Duodenal mucosa (tissue), 2 donors: Measurements from ENCODE around the gene VPS39.

Experiments used
- H3K27ac ChIP-seq: one replicate; pipeline ENCODE4 v1.7.0; 2013; ENCODE audit warnings: low read depth, low read length
- H3K27me3 ChIP-seq, 2 donors: one replicate each; pipeline ENCODE4 v1.7.0; 2013; ENCODE audit warnings: low read length in 2 of 2, control low read depth in 1 of 2; ENCODE audit not compliant: insufficient read depth in 2 of 2, control insufficient read depth in 1 of 2
- H3K36me3 ChIP-seq, 2 donors: one replicate each; pipeline ENCODE4 v1.7.0; 2013; ENCODE audit warnings: low read length in 2 of 2, control low read depth in 1 of 2; ENCODE audit not compliant: insufficient read depth in 2 of 2, control insufficient read depth in 1 of 2
- H3K4me1 ChIP-seq, 2 donors: one replicate each; pipeline ENCODE4 v1.7.0; 2013; ENCODE audit warnings: low read length in 2 of 2, control low read depth in 1 of 2; ENCODE audit not compliant: insufficient read depth in 2 of 2, control insufficient read depth in 1 of 2
- H3K4me3 ChIP-seq, 2 donors: one replicate each; pipeline ENCODE4 v1.7.0; 2013; ENCODE audit warnings: low read length in 2 of 2, low read depth in 1 of 2
- H3K9ac ChIP-seq, 2 donors: one replicate each; pipeline ENCODE4 v1.7.0; 2013; ENCODE audit warnings: low read length in 2 of 2, low read depth in 1 of 2
- H3K9me3 ChIP-seq, 2 donors: one replicate each; pipeline ENCODE4 v1.7.0; 2013; ENCODE audit warnings: low read length in 2 of 2, control low read depth in 1 of 2; ENCODE audit not compliant: control insufficient read depth in 1 of 2

Gene VPS39

DNA sequence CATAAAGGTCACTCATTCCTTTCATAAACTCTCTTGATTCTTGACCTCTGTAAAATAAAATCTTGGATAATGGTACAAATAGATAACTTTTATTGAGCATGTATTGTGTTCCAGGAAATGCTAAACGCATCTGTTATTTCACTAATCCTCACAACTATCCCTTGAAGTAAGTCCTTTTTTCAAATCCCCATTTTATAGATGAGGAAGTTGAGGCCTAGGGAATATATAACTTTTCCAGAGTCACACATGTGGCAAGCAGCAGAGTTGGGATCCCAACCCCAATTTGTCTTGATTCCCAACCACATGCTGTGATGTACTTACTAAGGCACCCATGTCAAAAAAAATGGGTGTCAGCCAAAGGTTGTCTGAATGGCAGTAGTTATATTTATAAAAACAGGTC, 6.3 kb downstream of the VPS39 start:
- Histone ChIP-seq H3K27ac (no peak overlapping the region), H3K27me3 (no peaks in the 10 kb centered on the region), H3K9ac (no peak overlapping the region), H3K9me3 (no peaks in the 10 kb centered on the region), H3K4me1 (peaks cover under 1 to 7% of the 10 kb centered on the region in 2 donors), H3K4me3 (no peak overlapping the region), H3K36me3 (peaks cover 9 to 33% of the 10 kb centered on the region in 2 donors)

DNA sequence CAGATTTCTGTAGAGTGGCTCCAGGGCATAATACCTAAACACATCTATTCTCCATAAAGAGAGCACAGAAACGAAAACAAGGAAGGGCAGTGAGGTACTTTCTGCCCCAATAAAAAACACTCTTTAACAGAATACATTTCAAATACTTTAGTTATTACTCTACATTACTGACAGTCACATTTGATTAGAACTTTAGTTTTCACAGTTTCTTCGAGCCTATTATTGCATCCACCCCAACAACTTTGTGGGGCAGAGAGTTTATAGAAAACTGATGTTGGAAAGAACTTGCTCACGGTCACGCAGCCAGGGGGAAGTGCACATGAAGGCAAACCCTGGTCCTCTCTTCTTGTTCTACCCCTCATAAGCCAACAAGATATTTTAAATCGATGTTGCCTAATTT, 9.0 kb downstream of the VPS39 start:
- Histone ChIP-seq H3K27ac (no peak overlapping the region), H3K4me3 (no peak overlapping the region), H3K9me3 (no peaks in the 10 kb centered on the region), H3K27me3 (no peaks in the 10 kb centered on the region), H3K4me1 (no peaks in the 10 kb centered on the region), H3K36me3 (peaks cover 9 to 33% of the 10 kb centered on the region in 2 donors), H3K9ac (no peak overlapping the region)

DNA sequence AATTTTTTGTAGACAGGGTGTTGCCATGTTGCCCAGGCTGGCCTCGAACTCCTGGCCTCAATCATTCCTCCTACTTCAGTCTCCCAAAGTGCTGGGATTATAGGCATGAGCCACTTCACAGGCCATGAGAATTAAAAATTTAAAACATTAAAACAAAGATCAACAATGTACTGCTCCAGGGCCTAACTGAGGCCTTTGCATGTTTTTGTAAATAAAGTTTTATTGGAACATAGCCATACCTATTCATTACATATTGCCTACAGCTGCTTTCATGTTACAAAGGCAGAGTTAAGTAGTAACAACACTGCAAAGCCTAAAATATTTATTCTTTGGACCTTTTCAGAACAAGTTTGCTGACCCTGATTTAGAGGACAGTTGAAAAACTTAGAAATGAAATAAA, 9.6 kb downstream of the VPS39 start:
- Histone ChIP-seq H3K4me3 (no peak overlapping the region), H3K9ac (no peak overlapping the region), H3K27ac (no peak overlapping the region), H3K36me3 (peaks cover 9 to 28% of the 10 kb centered on the region in 2 donors), H3K27me3 (no peaks in the 10 kb centered on the region), H3K9me3 (no peaks in the 10 kb centered on the region), H3K4me1 (no peaks in the 10 kb centered on the region)

DNA sequence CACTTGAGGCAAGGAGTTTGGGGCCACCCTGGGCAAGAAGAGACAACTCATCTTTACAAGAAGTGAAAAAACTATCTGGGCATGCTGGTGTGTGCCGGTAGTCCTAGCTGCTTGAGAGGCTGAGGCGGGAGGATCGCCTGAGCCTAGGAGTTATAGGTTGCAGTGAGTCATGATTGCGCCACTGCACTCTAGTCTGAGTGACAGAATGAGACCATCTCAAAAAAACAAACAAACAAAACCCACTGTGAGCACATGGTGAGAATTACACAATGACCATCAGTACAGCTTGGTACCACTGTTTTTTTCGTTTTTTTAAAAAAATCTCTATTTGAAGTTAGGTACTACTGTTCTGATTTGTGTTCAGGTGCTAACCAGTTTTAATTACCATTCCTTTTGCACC, 13.6 kb downstream of the VPS39 start:
- Histone ChIP-seq H3K9me3 (no peaks in the 10 kb centered on the region), H3K36me3 (peaks cover 25 to 44% of the 10 kb centered on the region in 2 donors), H3K27me3 (no peaks in the 10 kb centered on the region), H3K9ac (no peak overlapping the region), H3K27ac (no peak overlapping the region), H3K4me1 (no peaks in the 10 kb centered on the region), H3K4me3 (no peak overlapping the region)

DNA sequence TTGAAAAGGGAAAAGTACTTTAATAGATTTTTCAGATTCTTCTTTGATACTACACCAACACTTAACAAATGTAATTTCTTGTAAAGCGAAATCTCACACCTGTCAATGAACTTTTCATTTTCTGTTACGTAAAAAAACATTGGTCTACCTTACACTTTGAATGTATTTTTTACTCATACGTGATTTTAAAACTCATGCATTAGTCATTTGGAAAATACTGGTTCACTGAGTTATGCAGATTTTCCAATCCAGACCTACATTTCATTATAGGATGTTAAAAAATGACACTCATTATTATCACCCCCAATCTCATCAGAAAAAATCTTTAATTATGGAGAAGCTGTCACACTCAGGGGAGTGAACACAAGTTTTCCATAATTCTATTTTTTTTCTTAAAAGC, 14.7 kb downstream of the VPS39 start:
- Histone ChIP-seq H3K27ac (no peak overlapping the region), H3K36me3 (peaks cover 20 to 39% of the 10 kb centered on the region in 2 donors), H3K9me3 (no peaks in the 10 kb centered on the region), H3K27me3 (no peaks in the 10 kb centered on the region), H3K9ac (no peak overlapping the region), H3K4me3 (no peak overlapping the region), H3K4me1 (no peaks in the 10 kb centered on the region)

DNA sequence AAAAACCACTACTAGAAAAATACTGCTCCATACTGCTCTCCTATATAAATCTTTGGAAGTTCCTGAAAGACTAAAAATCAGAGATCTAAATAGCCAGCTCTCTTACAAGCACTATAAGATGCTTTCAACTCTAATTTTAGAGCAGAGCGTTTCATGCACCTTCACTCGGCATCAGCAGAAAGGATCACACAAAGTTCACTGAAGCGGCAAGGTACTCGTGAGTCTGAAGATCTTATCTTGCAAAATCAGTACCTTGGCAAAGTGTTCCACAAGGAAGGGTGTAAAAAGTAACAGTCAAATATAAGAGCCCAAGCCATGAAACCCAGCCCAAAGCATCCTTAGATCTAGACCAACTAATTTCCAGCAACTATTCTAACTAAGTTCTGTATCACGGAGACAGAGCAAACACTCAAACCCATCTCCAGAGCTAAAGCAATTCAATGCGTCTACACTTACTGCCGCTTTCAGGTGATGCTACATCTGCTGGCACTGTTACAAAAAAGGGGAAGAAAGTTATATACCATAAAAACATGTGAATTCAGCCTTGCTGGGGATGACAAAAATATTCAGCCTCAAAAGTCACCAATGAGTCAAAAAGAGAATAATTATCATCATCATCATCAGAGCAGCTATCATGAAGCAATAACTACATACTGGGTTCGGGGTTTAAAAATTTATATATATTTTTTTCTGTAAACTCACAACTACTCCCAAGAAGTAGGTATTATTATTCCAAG, 16.3 kb downstream of the VPS39 start:
- Histone ChIP-seq H3K9ac (no peak overlapping the region), H3K4me3 (no peak overlapping the region), H3K9me3 (no peaks in the 10 kb centered on the region), H3K36me3 (peaks cover 31 to 47% of the 10 kb centered on the region in 2 donors), H3K27me3 (no peaks in the 10 kb centered on the region), H3K4me1 (no peaks in the 10 kb centered on the region), H3K27ac (no peak overlapping the region)

DNA sequence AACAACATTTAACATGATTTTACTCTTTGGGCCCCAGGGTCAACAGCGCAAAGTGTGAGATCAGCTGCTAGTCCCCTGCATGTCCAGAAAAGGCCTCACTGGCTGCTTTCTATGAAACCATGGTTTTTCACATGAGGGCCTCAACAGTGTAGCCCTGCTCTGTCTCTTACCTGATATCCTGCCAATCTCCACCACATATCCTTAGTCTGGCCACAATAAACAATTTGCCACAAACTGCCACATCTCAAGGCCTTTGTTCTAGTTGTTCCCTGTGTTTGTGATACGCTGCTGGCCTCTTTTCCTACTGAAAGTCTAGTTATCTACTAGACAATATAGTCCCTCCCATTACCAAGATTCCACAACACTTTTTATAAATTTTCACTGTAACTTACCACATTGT, 17.7 kb downstream of the VPS39 start:
- Histone ChIP-seq H3K9ac (no peak overlapping the region), H3K27ac (no peak overlapping the region), H3K9me3 (no peaks in the 10 kb centered on the region), H3K4me1 (no peaks in the 10 kb centered on the region), H3K4me3 (no peak overlapping the region), H3K27me3 (no peaks in the 10 kb centered on the region), H3K36me3 (peaks cover 37 to 60% of the 10 kb centered on the region in 2 donors)

DNA sequence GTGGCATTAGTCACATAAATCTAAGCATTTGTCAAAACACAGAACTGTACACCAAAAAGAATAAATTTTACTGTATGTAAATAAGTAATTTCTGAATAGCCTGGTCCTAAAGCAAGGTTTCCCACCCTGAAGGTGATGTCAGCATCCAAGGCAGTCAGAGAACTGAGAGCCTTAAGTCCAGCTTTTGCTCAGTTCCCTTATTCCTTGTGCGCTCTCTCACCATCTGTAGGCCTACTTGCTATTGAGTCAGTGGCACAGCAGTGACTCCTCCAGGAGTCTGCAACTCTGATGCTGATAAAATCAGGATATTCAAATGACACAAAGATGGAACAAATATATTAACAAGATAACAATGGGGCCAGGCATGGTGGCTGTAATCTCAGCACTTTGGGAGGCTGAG, 22.3 kb downstream of the VPS39 start:
- Histone ChIP-seq H3K9me3 (no peaks in the 10 kb centered on the region), H3K27me3 (no peaks in the 10 kb centered on the region), H3K4me3 (no peak overlapping the region), H3K4me1 (no peaks in the 10 kb centered on the region), H3K27ac (no peak overlapping the region), H3K9ac (no peak overlapping the region), H3K36me3 (peaks cover 35 to 79% of the 10 kb centered on the region in 2 donors)

DNA sequence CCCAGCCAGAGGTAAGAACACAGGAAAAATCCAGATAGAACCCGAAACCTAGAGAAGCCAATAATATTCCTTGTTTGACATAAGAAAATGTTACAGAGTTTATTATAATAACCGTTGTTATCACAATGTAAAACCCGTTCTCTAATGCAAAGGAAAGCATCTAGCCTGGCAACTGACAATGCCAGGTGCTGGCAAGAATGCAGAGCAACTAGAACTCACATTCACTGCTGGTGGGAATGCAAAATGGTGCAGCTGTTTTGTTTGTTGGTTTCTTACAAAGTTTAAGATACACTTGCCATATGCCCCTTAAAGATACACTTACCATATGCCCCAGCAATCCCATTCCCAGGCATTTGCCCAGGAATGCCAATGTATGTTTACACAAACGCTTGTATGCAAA, 23.4 kb downstream of the VPS39 start:
- Histone ChIP-seq H3K9me3 (no peaks in the 10 kb centered on the region), H3K4me3 (no peak overlapping the region), H3K9ac (no peak overlapping the region), H3K36me3 (peaks cover 27 to 73% of the 10 kb centered on the region in 2 donors), H3K27me3 (no peaks in the 10 kb centered on the region), H3K4me1 (no peaks in the 10 kb centered on the region), H3K27ac (no peak overlapping the region)

DNA sequence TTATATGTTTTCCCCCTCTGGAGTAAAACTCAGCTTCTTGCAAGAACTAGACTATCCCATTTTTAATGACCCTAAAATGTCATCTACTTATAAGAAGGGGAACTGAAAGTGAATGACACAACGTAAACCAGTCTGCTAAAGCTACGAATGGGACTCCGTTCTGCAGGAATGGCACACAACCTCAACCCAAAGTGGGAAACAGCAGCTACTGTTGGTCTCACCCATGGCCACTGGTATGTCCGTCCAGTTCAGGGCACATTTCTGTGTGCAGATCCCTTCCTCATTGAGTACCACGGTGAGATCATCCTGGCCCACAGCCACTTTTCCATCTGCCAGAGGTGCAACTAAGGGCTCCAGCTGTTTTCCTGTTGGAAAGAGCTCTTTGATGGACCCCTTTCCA, 23.8 kb downstream of the VPS39 start:
- Histone ChIP-seq H3K36me3 (peaks cover 29 to 75% of the 10 kb centered on the region in 2 donors), H3K27me3 (no peaks in the 10 kb centered on the region), H3K9ac (no peak overlapping the region), H3K4me3 (no peak overlapping the region), H3K27ac (no peak overlapping the region), H3K9me3 (no peaks in the 10 kb centered on the region), H3K4me1 (no peaks in the 10 kb centered on the region)
